ENCODE measurements around the gene ENDOV.

ENDOV gene

DNA sequence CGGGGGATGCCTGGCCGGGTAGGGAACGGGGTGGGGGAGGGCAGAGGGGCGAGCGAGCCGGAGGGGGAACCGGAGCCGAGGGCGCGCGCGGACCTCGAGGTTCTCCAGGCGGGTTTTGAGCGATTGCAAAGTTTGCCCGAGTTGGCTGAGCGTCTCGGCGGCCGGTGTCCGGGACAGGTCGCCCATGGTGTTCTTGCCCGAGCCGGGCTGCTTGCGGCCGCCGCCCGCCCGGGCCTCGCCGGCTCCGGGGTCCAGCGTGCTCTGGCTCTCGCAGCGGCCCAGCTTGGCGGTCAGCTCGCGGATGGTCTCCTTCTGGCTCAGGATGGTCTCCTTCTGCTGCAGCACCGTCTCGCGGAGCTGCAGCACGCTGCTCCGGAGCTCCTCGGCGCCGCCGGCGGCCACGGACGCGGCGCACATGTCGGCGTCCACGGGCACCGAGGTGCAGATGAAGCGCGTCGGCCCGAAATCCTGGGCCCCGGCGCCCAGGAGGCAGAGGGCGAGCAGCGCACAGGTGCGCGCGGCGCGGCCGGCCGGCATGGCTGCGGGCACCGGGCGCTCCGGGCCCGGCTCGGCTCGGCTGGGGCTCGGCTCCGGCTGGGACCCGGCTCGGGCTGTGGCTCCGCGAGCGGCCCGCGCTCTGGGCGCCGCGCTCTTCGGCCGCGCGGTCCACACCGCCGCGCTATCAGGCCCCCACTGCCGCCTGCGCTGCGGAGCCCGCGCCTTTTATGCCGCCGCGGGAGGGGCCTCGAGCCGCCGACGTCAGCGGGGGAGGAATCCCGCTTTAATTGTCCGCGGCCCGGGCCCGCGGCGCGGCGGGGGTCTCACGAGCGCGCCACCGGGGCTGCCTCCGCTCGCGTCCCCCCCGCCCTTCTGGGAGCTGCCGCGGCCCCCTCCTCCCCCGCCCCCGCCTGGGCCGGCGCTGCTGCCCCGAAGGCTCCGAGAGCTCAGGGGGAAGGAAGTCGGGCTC is 61.2 kb downstream of the ENDOV start, which contains the start of gene NPTX1:
TSS of gene NPTX1 (minus strand) at position 698 of the 967 bp plus-strand sequence. CDS start at position 537, 161 bp downstream.
- H3K27ac ChIP-seq: no peak within 1 kb of the TSS
- peak within 1 kb of the TSS in 3 of 7 experiments; percentile 9 to 24 (median 20) for H3K4me3 ChIP-seq

DNA sequence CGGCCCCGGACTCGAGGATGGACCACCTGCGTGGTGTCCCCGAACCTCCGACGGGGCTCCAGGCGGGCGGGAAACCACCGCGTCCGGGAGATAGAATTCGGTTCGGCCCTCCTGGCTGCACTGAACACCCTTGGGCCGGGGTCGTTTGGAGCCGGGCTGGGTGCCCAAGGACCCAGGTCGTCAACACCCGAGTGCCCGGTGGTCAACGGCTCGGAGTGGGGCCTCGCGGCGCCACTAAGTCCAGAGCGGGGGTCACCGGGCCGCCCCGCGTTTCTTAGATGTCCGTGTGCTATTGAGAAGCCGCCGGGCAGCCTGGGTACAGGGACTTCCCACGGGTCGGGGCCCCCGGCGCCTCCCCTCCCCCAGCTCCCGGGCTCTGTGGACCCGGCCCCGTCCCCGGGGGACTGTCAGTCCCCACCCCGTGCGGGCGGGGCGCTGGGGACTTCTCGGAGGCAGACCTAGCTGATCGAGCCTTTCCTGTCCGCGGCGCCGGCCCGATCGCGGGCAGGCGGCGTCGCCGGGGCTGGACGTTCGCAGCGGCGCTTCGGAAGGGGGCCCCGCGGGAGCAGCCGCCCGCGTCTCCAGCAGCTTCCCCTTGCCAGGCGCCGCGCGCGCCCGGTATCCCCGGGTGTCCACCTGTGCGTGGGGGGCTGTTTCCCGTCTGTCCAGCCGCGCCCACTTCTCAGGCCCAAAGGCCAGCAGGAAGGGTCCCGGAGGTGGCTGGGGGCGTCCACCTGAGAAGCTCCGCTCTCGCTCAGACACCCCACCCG is 62.1 kb downstream of the ENDOV start:
- Histone ChIP-seq H3K4me3 (peak overlapping the region in 3 of 7 experiments; percentile 1 to 24 (median 20)), H3K27ac (no peak overlapping the region)

DNA sequence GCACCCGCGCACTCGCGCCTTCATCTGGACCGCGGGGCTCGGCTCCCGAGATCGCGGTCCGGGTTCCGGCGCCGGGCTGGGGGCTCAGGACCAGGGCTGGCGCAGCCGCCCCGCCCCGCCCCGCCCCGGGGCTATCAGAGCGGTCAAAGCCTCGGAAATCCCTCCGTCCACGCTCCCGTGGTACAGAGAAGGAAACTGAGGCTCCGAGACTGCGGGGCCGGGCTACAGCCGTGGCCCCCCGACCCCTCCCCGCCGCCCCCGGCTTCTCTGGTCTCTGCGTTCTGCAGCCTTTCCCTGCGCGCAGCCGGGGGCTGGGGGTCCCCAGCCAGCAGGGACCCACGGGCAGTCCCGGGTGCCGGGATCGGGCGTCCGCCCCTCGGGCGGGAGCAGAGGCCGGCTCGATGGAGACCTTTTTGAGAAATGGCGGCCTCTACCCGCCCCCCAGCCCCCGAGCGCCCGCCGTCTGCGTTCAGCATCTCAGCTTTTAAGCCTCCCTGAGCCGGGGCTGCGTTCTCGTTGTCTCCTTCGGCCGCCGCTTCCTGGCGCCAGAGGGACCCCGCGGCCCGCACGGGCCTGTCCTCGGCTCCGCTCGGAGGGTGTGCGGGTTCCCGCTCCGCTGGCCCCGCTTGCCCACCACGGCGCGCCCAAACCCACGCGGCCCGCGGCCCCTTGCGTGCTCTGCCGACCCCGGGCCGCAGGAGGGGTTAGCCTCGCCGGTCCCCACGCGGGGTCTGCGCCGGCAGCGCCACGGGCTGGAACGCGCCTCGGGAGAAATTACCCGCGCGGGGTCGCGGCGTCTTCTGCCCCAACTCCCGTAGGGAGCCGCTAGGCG is 62.9 kb downstream of the ENDOV start:
- Histone ChIP-seq H3K4me3 (peak overlapping the region in 2 of 7 experiments; percentile 20 to 24), H3K27ac (no peak overlapping the region)

DNA sequence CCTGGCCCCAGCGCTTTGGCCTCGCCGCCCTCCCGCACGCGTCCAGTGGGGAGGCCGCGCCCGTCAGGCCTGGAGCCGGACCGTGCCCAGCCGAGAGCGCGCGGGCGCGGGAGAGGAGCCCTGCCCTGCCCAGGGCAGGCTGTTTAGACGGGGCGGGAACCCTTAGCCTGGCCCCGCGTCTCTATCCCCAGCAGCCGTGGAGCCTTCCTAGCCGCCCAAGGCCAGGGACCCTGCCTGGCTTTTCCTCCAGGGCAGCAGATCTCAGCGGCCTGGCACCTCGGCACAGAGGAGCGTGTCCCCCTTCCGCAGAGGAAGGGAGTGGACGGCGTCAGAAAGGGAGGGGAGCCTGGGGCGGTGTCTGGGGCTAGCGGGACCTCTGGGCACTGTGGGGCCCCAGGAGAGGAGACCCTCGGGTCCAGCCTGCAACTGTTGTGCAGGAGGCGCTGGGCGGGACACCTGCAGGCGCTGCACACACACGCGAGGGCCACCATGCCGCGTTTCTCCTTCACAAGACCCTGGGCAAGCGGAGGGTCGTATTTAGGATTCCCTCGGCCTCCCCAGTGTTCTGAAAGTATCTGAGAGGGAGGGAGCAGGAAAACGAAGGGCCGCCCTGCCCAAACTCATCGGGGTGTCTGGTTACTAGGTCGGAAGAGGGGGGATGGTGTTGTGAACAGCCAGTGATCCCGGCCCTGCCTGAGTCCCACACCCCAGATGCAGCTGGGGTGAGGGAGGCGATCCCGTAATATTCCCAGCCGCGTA is 63.7 kb downstream of the ENDOV start:
- Histone ChIP-seq H3K27ac (no peak overlapping the region), H3K4me3 (peak overlapping the region in 2 of 7 experiments; percentile 20 to 24)

DNA sequence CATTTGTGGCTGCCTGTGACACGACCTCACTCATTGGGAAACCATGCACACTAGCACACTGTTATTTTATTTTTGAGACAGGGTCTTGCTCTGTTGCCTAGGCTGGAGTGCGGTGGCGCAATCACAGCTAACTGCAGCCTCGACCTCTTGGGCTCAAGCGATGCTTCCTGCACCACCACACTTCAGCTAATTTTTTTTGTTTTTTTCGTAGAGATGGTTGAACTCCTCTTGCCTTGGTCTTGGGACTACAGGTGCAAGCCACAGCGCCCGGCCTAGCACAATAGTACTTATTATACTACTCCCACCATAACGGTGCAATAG is 64.2 kb downstream of the ENDOV start:
- no peak overlapping the region for H3K4me3 ChIP-seq
- H3K27ac ChIP-seq: no peak overlapping the region

DNA sequence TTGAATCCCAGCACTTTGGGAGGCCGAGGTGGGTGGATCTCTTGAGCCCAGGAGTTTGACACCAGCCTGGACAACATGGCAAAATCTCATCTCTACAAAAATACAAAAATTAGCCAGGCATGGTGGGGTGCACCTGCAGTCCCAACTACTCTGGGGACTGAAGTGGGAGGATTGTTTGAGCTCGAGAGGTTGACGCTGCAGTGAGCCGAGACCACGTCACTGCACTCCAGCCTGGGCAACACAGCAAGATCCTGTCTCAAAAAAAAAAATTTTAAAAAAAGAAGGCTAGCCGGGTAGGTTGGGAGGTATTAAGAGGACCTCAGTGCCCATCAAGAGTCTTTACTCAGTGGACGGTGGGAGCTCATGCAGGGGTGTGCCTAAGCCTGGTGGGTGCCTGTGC is 65.3 kb downstream of the ENDOV start:
- Histone ChIP-seq H3K4me3 (no peak overlapping the region), H3K27ac (no peak overlapping the region)

DNA sequence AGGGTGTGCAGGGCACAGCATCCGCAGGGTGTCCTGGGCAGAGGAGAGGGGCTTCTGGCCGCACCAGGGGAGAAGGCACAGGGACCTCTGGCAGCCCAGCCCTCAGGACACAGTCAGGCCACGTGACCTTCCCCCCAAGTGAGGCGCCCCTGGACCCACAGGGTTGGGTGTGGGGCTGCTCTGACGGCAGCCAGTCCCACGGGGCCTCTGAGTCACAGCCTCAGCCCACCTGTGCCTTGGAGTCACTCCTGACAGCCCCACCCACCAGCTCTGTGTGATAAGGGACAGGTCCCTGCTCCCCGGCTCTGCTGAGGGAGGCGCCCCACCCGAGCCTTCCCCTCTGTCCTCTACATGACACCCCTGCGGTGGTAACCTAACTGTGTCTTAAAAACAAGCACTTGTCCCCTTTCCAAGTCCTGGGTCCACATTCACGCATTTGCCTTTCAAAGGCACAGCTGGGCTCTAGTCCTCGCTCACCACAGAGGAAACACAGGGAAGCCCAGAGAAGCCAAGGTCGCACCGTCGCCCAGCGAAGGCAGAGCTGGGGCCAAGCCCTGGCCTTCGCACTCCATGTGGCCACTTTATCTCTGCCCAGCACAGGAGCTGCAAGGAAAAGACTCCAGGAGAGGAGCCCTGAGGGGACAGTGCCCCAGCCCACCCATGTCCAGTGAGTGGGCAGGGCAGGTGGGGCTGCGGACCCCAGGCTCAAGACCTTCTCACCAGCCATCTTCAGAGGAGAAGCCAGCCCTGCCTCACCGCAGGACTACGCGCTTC is 66.5 kb downstream of the ENDOV start:
- H3K4me3 ChIP-seq: no peak overlapping the region
- no peak overlapping the region for H3K27ac ChIP-seq

DNA sequence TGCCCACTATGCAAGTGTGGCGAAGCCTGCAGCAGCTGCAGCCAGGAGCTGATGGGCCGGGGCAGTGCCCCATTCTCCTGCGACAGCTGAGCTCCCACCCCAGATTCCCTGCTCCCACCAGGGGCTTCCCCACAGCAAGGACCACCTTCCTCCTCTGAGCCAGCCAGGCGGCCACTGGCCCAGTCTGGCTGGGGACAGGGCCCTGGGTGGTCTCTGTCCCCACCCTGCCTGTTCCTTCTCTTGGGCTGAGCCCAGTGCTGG is 67.0 kb downstream of the ENDOV start:
- H3K27ac ChIP-seq: no peak overlapping the region
- H3K4me3 ChIP-seq: no peak overlapping the region

DNA sequence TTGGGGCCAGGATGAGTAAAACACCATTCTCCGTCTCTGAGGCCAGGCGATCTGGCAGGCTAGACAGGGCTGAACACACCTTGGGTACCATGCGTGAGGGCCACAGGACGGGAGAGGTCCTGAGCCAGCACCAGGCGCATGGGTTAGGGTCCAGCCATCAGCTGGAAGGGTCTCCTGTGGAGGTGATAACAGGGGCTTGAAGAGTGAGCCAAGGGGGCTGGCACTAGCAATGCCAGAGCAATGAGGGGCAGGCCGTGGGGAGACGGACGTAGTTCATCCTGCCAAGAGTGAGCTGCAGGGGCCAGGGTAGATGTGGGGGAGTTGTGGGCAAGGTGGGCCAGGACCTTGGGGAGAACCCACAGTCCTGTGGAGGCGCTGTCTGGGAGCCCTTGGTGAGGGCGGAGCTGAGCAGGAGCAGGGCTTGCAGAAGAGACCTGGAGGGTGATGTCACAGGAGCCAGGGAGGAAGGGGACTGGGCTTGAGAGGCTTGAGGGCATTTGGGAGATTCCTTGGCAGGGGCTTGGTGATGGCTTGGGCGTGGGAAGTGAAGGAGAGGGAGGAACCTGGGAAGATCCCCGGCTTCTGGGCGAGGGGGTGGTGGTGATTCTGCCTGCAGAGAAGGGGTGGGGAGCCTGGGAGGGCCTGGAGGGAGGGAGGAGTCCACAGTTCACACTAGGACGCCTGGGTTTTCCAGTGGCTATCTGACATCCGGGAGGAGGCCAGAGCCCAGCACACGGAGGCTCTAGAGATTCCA is 67.8 kb downstream of the ENDOV start:
- H3K27ac ChIP-seq: no peak overlapping the region
- no peak overlapping the region for H3K4me3 ChIP-seq

DNA sequence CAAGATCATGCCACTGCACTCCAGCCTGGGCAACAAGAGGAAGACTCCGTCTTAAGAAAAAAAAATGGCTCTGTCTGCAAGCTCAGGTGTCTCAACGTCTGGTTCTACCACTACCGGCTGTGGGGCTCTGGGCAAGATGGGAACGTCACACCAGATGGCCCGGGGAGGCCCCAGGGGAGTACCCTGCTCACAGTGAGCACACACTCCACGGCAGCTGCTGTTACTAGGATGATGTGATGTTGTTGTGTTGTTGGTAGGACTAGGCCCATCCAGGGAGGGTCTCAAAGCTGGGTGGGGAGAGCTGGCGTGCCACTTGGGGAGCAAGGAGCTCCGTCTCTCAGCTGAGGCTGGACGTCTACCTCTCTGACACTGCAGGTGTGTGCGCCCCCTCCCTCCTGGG is 70.9 kb downstream of the ENDOV start:
- Histone ChIP-seq H3K27ac (no peak overlapping the region), H3K4me3 (no peak overlapping the region)

DNA sequence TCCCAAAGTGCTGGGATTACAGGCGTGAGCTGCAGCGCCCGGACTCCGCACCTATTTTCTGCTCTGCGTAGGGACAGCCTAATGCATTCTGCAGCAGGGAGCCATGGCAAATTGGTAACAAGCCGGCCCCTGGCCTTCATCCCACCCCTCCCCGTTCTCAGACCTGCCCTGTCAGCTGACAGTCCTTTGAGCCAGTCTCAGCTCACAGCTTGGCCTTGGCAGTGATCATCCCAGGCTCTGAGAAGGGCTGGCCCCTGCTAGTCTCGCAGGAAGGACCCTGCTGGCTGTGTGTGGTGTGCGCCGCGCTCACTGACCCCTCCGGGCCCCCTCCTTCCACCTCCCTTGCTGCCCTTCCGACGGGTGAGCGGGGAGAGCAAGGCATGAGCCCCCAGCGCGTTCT is 71.7 kb downstream of the ENDOV start:
- H3K4me3 ChIP-seq: no peak overlapping the region

DNA sequence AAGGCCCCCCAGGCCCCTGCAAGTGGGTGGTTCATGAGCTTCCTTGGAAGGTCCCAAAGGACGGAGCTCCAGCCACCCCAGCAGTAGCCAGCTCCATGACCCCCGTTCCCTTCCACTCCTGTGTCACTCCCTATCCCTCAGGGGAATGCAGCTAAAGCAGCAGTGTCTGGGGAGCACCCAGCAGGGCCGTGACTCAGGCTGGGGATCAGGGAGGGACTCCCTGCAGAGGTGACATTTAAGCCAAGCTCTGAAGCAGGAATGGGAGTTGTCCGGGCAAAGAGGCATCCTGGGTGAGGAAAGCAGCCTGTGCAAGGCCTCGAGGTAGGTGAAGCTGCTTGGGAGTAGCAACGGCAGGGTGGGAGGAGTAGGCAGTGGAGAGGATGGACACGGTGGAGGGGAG is 72.5 kb downstream of the ENDOV start:
- H3K27ac ChIP-seq: no peak overlapping the region
- H3K4me3 ChIP-seq: no peak overlapping the region

More for the DNA sequence above, 71.7 kb downstream of the ENDOV start:
- H3K27ac ChIP-seq: no peak overlapping the region
